NB4 (cell line): Measurements from ENCODE around the gene THSD4.

ENCODE experiments used
- MYC ChIP-seq: IDR thresholded peaks from 2 replicates; pipeline ENCODE4 v1.6.1; 2011; ENCODE audit warnings: low read depth, low read length
- POLR2A ChIP-seq: IDR thresholded peaks from 2 replicates; pipeline ENCODE4 v1.6.1; 2011; ENCODE audit warnings: mild to moderate bottlenecking; ENCODE audit not compliant: insufficient read length; ENCODE audit errors: extremely low read depth

DNA sequence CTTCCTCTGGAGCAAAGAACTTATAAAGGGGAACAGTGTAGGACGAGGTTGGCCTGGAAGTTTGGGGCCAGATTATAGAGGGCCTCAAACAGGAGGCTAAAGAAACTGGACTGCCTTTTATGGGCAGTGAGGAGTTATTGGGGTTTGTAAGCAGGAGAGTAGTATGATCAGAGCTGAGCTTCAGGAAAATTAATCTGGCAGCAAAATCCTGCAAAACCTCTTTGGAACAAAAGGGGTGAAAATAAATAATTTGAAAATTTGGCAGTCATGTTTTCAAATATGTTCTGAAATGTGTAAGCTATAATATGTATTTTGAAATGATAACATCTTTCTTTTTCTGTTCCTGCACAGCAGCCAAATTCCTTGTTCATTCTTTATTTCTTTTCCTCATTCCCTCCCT, 164.9 kb downstream of the THSD4 start:
- TF ChIP-seq POLR2A (no peak), MYC (no peak)
